NB4 (cell line): ENCODE measurements around the gene LIN28B.
"Not testable (repeated sequence)": the region's sequence is repeated elsewhere in the genome, so short reads cannot be mapped to it uniquely, and the experiment has no call there.

Experiments
- DNase-seq: peaks from one replicate; pipeline ENCODE4 v3.0.0; 2010; ENCODE audit warnings: low read depth
- H3K4me3 ChIP-seq: one replicate; pipeline ENCODE4 v1.5.1; 2011; ENCODE audit warnings: mild to moderate bottlenecking, low read depth, low read length, moderate library complexity
- MYC ChIP-seq: IDR thresholded peaks from 2 replicates; pipeline ENCODE4 v1.6.1; 2011; ENCODE audit warnings: low read depth, low read length
- POLR2A ChIP-seq: IDR thresholded peaks from 2 replicates; pipeline ENCODE4 v1.6.1; 2011; ENCODE audit warnings: mild to moderate bottlenecking; ENCODE audit not compliant: insufficient read length; ENCODE audit errors: extremely low read depth
- TF ChIP-seq, protein P1 (sequence below): IDR thresholded peaks from one replicate; pipeline ENCODE4 v1.5.1; 2012; ENCODE audit warnings: low read depth, low read length
- TF ChIP-seq, protein P2 (sequence below): IDR thresholded peaks from 2 replicates; pipeline ENCODE4 v1.6.1; 2011; ENCODE audit warnings: low read depth, low read length

The LIN28B gene

GRCh38 chr6:104983776-104984175, 26.9 kb downstream of the LIN28B start:
- no peak for DNase-seq
- H3K4me3 ChIP-seq, result no peak overlapping the region
- TF ChIP-seq MYC, result no peak
- TF ChIP-seq, protein P1, sequence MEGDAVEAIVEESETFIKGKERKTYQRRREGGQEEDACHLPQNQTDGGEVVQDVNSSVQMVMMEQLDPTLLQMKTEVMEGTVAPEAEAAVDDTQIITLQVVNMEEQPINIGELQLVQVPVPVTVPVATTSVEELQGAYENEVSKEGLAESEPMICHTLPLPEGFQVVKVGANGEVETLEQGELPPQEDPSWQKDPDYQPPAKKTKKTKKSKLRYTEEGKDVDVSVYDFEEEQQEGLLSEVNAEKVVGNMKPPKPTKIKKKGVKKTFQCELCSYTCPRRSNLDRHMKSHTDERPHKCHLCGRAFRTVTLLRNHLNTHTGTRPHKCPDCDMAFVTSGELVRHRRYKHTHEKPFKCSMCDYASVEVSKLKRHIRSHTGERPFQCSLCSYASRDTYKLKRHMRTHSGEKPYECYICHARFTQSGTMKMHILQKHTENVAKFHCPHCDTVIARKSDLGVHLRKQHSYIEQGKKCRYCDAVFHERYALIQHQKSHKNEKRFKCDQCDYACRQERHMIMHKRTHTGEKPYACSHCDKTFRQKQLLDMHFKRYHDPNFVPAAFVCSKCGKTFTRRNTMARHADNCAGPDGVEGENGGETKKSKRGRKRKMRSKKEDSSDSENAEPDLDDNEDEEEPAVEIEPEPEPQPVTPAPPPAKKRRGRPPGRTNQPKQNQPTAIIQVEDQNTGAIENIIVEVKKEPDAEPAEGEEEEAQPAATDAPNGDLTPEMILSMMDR, result no peak

GRCh38 chr6:104984831-104985230, 27.9 kb downstream of the LIN28B start:
- TF ChIP-seq, protein P2, sequence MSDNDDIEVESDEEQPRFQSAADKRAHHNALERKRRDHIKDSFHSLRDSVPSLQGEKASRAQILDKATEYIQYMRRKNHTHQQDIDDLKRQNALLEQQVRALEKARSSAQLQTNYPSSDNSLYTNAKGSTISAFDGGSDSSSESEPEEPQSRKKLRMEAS, result no peak
- TF ChIP-seq, protein P1, result no peak
- TF ChIP-seq MYC (no peak), POLR2A (no peak)
- no peak for DNase-seq
- H3K4me3 ChIP-seq, result no peak overlapping the region

DNA sequence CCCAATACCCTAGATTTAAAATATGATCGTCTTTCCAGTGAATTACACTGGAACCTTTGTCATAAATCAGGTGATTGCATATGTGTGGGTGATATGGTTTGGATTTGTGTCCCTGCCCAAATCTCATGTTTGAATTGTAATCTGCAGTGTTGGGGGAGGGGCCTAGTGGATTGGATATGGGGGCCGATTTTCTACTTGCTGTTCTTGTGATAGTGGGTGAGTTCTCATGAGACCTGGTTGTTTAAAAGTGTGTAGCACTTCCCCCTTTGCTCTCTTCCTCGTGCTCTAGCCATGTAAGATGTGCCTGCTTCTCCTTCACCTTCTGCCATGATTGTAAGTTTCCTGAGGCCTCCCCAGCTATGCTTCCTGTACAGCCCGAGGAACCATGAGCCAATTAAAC, 29.0 kb downstream of the LIN28B start:
- not testable (repeated sequence) for H3K4me3 ChIP-seq, DNase-seq

- DNase-seq, result no peak
- no peak overlapping the region for H3K4me3 ChIP-seq
- TF ChIP-seq, protein P2, result no peak
- no peak for TF ChIP-seq MYC
- no peak for TF ChIP-seq POLR2A
- TF ChIP-seq, protein P1, result no peak
Measured at GRCh38 chr6:104986625-104987024, 29.7 kb downstream of the LIN28B start.

DNA sequence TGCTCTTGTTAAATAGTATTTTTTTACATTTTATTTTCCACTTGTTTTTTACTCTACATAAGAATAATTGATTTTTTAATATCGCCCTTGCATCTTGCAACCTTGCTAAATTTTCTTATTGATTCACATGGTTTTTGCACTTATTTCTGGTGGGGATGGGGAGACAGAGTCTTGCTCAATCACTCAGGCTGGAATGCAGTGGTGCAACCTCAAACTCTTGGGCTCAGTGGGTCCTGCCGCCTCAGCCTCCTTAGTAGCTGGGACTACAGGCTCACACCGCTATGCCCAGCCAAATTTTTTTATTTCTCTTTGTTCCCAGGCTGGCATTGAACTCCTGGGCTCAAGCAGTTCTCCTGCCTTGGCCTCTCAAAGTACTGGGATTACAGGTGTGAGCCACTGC, 30.3 kb downstream of the LIN28B start:
- no peak overlapping the region for H3K4me3 ChIP-seq
- peak; percentile 8 for DNase-seq
- TF ChIP-seq MYC, result no peak
- no peak for TF ChIP-seq POLR2A
- TF ChIP-seq, protein P2, result no peak
- TF ChIP-seq, protein P1, result no peak

- no peak overlapping the region for H3K4me3 ChIP-seq
- TF ChIP-seq MYC (no peak), POLR2A (no peak)
- TF ChIP-seq, protein P2, result no peak
- TF ChIP-seq, protein P1, result no peak
- no peak for DNase-seq
Measured at GRCh38 chr6:104990085-104990484, 33.2 kb downstream of the LIN28B start.

- H3K4me3 ChIP-seq, DNase-seq: not testable (repeated sequence)
Measured at GRCh38 chr6:104991062-104991461, 34.2 kb downstream of the LIN28B start.

DNA sequence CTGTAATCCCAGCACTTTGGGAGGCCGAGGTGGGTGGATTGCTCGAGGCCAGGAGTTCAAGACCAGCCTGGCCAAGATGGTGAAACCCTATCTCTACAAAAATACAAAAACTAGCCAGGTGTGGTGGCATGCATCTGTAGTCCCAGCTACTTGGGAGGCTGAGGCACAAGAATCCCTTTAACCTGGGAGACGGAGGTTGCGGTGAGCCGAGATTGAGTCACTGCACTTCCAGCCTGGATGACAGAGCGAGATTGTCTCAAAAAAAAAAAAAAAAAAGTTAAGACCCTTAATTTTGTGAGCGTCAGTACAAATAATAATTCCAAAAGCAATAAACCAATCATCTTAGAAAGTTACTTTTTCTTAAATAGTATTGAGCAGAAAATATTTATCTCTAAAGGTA, 36.7 kb downstream of the LIN28B start:
- DNase-seq, H3K4me3 ChIP-seq: not testable (repeated sequence)
